Adipose tissue (tissue), 3 donors: ENCODE measurements around the gene CABP4. TPM values are rescaled to one million over a fixed set of nuclear protein-coding genes. Genes with fewer than 3 reads are reported as not detected.
A peak's percentile ranks its signal among the peaks of the same experiment; 100 is the strongest.

Experiments used
- H3K27ac ChIP-seq: one replicate; pipeline ENCODE4 v1.5.1; 2013; ENCODE audit warnings: low read depth, low read length
- WGBS, 3 donors: extraction: QIAGEN DNeasy Blood & Tissue Kit; methylation state at CpG; one replicate each; pipeline ENCODE4 v1.1.7; 2013; 5-methylcytosine and 5-hydroxymethylcytosine counted together
- polyA plus RNA-seq, 3 donors: library from polyadenylated mRNA; stranded (reverse); fragments of 200-250 nt; gene quantifications; one replicate each; pipeline ENCODE4 v1.2.3, GENCODE V29; 2013
- donor health status: healthy with polysubstance abuse.
- donor health status: Bipolar disorder and iron deficiency.
- donor health status: healthy.

CABP4 gene
- polyA plus RNA-seq, 3 donors, result 0.28 to 8.4 (median 1.5) TPM

GRCh38 chr11:67500484-67500821 is 45.3 kb downstream of the CABP4 start:
- 82 to 94% (median 84%) methylated on average over 1 of the region's 1 CpG for WGBS, 3 donors

DNA sequence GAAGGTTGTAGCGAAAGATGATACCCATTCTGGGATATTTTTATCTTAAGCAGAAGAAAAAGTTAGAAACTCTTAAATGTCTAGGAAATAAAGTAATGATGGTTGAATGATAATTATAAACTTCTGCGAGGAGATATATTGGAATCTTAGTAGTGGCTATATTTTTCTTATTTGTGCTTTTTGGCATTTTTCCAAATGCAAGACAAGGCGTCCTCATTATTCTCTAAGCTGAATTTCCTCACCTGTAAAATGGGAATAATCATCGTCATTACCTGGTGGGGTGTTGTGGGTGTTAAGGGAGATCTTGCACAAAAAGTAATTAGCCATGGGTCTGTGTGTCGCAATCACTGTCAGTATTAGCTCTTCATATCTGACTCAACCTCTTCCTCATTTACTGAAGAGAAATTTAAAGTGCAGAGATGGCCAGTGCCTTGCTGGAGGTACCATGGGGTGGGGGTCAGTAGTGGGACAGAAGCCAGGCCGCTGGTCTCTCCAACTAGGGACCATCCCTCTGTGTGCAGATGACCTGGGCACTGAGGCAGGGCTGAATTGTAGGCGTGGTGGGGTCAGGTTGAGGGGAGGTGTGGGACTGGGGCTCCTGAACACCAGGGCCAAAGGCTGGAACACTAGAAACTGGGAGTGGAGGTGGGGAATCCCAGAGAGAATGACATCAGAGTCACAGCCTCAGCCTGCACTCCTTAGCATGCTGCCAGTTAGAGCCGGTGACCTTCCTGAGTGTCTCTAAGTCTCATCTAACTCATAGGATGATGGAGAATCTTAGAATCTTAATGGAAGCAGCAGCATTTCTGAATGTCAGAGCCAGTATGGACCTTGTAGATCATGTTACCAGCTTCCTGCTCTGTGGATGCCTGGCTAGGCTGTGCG is 45.9 kb downstream of the CABP4 start:
- WGBS, 3 donors, result 85 to 96% (median 90%) methylated on average over 9 of the region's 9 CpGs
- no peak overlapping the region for H3K27ac ChIP-seq

More at GRCh38 chr11:67500484-67500821, 45.3 kb downstream of the CABP4 start:
- no peak overlapping the region for H3K27ac ChIP-seq

GRCh38 chr11:67501854-67502253 is 46.7 kb downstream of the CABP4 start:
- WGBS, 3 donors, result 97% methylated on average over 18 of the region's 18 CpGs
- no peak overlapping the region for H3K27ac ChIP-seq

GRCh38 chr11:67502328-67502979 is 47.3 kb downstream of the CABP4 start:
- 96% methylated on average over 18 of the region's 18 CpGs for WGBS, 3 donors
- H3K27ac ChIP-seq, result no peak overlapping the region

DNA sequence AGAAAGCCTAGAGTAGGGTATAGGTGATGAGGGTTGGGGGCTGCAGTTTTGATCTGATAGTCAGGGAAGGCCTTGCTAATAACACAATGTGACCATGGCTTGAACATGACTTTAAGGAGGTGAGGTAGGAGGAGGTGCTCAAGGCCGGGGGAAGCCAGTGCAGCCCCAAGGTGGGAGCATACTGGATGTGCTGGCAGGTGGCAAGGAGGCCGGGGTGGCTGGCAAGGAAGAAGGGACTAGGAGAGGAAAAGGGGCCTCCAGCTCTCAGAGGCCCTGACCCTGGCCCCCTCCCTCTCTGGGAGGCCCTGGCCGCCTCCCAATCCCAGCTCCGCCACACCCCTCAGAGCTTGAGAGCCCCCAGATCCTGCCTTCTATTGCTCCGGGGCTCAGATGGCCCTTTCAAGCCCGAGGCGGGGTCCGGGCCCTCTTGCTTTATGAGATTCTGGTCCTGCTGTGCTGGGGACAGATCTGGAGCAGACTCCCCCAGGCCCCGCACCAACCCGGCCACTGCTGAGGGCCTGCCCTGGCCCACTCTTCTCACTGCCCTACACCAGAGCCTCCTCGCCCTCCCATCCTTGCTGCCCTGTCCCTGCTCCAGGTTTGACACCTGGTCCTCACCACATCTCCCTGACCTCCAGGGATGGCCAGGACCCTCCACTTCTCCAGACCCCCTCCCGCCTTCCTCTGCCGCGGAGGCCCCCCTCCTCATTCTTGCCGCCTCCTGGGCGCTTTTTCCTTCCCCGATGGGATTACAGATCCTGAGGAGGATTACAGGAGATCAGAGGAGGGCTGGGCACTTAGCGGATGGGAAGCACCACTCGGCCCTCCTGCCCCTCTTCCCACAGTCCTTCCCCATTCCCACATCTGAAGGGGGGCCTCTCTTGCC is 48.2 kb downstream of the CABP4 start:
- 80 to 86% (median 86%) methylated on average over 18 to 19 of the region's 19 CpGs for WGBS, 3 donors
- H3K27ac ChIP-seq, result no peak overlapping the region

DNA sequence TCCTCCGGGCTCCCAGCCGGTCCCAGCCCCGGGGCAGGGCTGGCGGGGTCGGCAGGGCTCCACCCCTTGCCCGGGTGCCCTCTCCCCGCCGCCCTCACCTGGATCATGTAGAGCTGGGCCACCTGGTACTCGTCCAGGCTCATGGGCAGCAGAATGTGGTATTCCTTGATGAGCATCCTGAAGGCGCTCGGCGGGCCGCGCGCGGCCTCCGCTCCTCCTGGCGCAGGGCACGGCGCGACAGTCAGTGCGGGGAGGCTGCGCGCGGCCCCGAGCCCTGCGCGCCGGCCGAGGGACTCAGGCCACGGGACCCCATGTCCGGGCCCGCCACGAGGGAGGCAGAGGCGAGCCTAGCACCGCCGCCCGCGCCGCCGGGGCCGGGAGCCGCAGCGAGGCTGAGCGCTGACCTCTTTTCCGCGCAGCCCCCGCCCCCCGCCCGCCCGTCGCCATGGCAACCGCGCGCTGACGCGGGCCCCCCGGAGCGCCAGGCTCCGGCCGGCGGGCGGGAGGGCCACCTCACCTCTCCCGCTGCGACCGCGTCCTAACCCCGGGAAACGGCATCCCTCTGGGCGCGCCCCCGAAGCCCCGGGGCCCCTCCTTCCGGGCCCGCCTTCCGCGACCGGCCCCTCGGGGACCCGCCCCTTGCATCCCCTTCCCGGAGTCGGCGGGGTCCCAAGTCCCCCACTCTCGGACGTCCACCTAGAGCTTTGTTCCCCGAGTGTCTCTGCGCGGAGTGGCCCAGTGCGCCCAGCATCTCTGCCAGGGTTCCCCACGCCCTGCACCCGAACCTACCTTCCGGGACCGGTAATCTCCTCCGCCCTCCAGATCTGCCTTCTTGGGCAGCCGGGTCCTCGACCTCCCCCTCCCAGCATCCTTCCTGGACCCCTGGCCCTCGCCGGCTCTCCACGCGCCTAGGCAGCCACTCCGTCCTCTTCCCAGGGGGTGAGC is 49.1 kb downstream of the CABP4 start:
- 2 to 4% (median 3%) methylated on average over 82 to 101 of the region's 101 CpGs for WGBS, 3 donors

DNA sequence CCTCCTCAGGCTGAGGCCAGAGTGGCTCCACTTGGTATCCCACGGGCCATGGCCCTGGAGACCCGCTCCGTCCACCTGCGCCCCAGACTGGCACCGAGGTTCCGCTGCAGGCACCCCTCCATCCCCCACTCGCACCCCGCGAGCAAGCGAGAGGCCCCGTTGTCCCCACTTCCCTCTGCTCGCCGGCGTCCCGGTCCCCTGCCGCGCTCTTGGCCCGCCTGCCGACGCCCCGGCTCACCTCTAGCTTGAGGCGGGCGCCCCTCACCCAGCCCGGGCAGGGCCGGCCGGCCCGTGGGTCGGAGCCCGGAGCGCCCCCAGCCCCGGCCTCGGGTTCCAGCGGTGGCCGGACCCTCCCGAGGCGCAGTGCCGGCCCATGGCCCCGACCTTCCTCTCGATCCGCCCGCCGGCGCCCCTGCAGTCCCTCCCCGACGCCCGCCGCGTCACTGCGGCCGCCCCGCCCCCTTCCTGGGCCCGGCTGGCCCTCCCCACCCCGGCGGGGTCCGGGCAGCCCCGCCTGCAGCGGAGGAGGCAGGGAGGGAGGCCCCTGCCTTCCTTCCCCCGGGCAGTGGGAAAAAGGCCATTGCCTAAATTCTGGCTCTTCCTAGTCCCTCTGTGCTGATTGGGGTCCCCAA is 49.9 kb downstream of the CABP4 start, which contains the start of gene PITPNM1:
TSS of gene PITPNM1 (minus strand) at position 414 of the 632 bp plus-strand sequence. CDS start 1,183 bp downstream, outside the sequence.
- H3K27ac ChIP-seq, result peak within 1 kb of the TSS; percentile 73
- WGBS, 3 donors, result 0 to 2% (median 1%) methylated on average over 55 to 58 of the region's 58 CpGs

More for the DNA sequence above, 49.1 kb downstream of the CABP4 start:
- H3K27ac ChIP-seq, result no peak overlapping the region

- H3K27ac ChIP-seq, result peak overlapping the region; percentile 73
- 6 to 12% (median 8%) methylated on average over 17 of the region's 17 CpGs for WGBS, 3 donors
These were observed 50.6 kb downstream of the CABP4 start for GRCh38 chr11:67505605-67506396.

- H3K27ac ChIP-seq, result no peak overlapping the region
- 53 to 81% (median 71%) methylated on average over 16 of the region's 16 CpGs for WGBS, 3 donors
These were observed 51.4 kb downstream of the CABP4 start for GRCh38 chr11:67506426-67507051.

DNA sequence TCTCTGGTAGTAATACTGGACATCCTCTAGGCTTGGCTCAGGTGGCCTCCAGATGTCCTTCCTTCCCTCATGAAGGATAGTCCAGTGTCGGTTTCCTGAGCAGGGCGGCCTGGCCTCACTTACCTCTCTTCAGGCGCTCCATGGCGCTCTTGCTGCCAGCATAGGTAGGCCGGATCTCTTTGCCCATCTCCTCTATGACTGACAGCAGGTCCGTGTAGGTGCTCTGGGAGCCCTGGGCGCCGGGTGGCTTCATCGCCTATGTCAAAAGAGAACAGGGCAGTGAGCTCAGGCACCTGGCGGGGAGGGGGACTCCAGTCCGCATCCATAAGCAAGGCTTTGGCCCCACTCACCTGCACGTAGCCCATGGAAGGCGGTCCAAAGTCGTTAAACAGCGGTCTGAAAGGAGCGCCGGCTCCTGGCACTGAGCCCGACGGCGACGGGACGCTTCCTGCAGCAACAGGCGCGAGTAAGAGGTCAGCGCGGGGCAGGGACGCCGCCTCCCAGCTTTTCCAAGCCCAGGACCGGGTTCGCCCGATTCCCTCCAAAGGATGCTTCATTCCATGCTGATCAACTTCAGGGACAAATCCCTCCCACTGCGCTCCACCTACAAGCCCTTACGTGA is 52.2 kb downstream of the CABP4 start:
- WGBS, 3 donors, result 14 to 37% (median 32%) methylated on average over 33 of the region's 33 CpGs

GRCh38 chr11:67507864-67508485 is 52.8 kb downstream of the CABP4 start, which contains the start of gene CDK2AP2:
TSS of gene CDK2AP2 (minus strand) at chr11:67508162. CDS start at chr11:67508082, 80 bp downstream.
- 0 to 1% (median 0%) methylated on average over 42 to 57 of the region's 57 CpGs for WGBS, 3 donors
- peak within 1 kb of the TSS; percentile 89 for H3K27ac ChIP-seq

More for the DNA sequence above, 52.2 kb downstream of the CABP4 start:
- H3K27ac ChIP-seq, result no peak overlapping the region

- H3K27ac ChIP-seq, result peak overlapping the region; percentile 89
- WGBS, 3 donors, result 0 to 1% (median 1%) methylated on average over 32 to 57 of the region's 57 CpGs
These were observed 53.5 kb downstream of the CABP4 start for GRCh38 chr11:67508486-67509121.

DNA sequence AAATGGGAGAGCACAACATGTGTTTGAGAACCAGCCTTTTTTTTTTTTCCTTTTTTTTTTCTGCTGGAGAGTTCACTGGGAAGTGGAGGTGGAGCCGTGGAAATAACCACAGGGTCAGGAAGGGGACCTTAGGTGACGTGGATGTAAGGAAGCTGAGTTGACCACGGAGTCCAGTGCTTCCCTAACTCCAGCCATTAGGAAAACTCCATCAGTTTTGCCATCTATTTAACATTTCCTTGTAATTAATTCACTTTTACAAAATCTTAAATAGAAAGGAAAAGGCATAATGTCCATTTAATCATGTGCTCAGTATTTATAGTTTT is 54.8 kb downstream of the CABP4 start:
- H3K27ac ChIP-seq, result no peak overlapping the region
- WGBS, 3 donors, result 25 to 58% (median 32%) methylated on average over 3 of the region's 3 CpGs
